Ramos (cell line): ENCODE data around the gene ATCAY.
"Not testable (repeated sequence)": the region's sequence is repeated elsewhere in the genome, so short reads cannot be mapped to it uniquely, and the experiment has no call there.

Source experiments
- in situ Hi-C: fragments of 300-500 bp; cut with MboI; formaldehyde crosslinking; loops from one replicate; pipeline ENCODE4 v1.14.3; 2022; ENCODE audit warnings: low sequenced_read_pairs; ENCODE audit not compliant: unreplicated experiment

ATCAY gene

GRCh38 chr19:3852614-3853254, 27.8 kb upstream of the ATCAY start:
- in situ Hi-C loops, result no loop called here

DNA sequence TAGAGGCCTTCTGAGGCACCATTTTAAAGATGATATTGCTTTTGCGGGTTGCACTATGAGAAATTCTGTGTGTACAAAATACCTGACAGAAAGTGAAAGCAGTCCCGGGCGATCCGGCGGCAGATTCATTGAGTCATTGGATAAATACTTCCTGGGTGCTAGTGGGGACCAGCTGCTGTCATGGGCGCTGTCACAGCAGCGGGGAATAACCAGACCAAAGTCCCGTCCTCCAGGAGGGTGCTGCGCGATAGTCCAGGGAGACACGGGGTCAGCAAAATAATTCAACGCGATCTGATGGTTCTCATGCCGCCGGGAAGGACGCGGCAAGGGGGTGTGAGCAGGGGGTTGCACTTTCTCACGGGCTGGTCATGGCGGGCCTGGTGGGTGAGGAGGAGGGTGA, 25.2 kb upstream of the ATCAY start:
- in situ Hi-C loops, result no loop called here

DNA sequence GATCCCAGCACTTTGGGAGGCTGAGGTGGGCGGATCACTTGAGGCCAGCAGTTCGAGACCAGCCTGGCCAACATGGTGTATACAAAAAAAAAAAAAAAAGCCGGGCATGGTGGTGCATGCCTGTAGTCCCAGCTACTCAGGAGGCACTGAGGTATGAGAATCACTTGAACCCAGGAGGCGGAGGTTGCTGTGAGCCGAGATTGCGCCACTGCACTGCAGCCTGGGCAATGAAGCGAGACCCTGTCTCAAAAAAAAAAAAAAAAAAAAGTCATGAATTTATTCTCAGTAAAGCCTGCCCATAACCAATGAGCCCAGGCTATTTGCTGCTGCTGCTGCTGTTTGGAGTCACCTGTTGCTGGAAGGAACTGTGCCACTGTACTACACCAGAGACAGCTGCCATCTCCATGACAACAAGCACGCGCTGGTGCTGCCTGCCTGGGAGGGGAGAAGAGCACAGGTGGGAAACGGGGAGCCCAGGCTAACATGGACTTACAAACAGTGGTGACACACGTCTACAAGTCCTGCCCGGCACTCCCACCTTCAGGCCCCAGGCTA, 23.0 kb upstream of the ATCAY start:
- in situ Hi-C loops, result no loop called here

GRCh38 chr19:3860499-3860898, 20.0 kb upstream of the ATCAY start:
- in situ Hi-C loops, result no loop called here

- in situ Hi-C loops, result no loop called here
These were observed 17.5 kb upstream of the ATCAY start for GRCh38 chr19:3862826-3863500.

GRCh38 chr19:3863648-3864047, 16.8 kb upstream of the ATCAY start:
- in situ Hi-C loops, result no loop called here

GRCh38 chr19:3866910-3867638, 13.4 kb upstream of the ATCAY start:
- in situ Hi-C loops, result no loop called here

DNA sequence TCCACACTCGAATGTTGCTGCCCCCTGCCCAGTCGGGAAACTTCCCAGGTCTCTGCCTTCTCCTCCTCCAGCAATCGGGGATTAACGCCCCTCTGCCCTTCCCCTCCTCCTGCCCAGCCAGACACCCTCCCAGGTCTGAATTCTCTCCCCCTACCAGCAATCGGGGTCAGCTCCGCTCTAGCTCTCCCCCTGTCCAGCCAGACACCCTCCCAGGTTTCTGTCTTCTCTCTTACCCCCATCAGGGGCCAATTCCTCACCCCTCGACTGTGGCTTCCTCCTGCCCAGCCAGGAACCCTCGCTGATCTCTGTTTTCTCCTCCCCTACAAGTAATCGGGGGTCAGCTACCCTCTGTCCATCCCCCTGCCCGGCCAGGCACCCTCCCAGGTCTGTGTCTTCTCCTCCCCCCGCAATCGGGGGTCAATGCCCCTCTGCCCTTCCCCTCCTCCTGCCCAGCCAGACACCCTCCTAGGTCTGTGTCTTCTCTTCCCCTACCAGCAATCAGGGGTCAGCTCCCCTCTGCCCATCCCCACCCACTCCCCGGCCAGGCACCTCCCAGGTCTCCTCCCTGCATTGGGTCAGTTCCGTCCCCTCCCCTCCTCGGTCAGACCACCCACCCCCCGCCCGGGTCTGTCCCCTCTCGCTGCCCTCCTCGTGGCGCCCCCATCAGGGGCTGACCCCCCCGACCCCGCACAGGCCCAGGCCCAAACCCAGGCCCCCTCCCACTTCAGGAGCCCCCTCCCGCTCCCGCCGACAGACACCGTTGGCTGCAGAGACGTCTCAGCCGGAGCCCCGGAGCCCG, 12.3 kb upstream of the ATCAY start:
- in situ Hi-C loops, result no loop called here

DNA sequence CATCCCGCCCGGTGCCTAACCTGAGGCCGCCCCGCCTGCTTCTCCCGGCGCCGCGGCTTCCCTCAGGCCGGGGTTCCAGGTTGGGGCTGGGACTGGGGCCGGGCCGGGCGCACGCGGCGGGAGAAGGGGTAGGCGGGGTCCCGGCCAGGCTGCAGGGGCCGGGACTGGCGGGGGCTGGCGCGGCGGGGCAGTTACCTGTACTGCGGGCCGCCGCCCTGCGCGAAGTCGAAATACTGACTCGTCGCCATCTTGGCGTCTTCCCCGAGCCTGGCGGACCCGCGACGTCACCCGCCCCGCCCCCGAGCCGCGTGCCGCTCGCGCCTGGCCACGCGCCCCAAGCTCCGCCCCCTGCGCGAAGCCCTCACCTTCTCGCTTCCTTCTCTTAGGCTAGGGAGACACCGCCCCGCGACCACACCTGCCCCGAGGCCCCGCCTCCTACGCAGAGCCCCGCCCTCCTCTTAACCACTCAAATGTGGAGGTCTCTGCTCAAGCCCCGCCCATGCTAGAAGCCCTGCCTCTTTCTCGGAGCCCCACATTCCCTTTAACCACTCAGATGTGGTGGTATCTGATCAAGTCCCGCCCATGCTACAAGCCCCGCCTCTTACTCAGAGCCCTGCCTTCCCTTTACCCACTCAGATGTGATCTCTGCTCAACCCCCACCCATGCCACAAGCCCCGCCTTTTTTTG, 11.6 kb upstream of the ATCAY start, which contains the start of gene ZFR2:
Gene ZFR2 (minus strand): TSS at position 269 of the 687 bp plus-strand sequence. CDS start 21 bp downstream, at position 248.
- in situ Hi-C loops, result no loop called here

GRCh38 chr19:3873151-3873550, 7.3 kb upstream of the ATCAY start:
- in situ Hi-C loops, result no loop called here

GRCh38 chr19:3874695-3875094, 5.8 kb upstream of the ATCAY start:
- in situ Hi-C loops, result not testable (repeated sequence)

DNA sequence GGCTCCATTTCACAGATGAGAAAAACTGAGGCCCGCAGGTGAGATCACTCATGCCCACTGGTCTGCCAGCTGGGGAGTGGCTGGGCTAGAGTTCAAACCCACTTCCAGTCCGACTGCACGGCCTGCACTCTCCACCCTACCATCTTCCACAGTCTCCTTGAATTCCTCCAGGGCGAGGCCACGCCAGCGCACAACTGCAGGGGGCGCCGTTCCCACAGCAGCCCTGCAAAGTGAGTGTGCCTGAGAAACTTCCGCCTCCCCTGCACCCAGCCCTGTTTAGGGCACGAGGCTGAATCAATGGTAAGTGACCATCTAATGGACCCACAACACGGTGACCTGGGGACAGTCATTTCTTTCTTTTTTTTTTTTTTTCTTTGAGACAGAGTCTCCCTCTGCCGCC, 829 bp upstream of the ATCAY start:
- in situ Hi-C loops, result no loop called here

- in situ Hi-C loops, result no loop called here
These were observed 971 bp downstream of the ATCAY start for GRCh38 chr19:3881272-3882040.

- in situ Hi-C loops, result no loop called here
These were observed 1.5 kb downstream of the ATCAY start for GRCh38 chr19:3882041-3882384.

GRCh38 chr19:3890591-3890990, 10.1 kb downstream of the ATCAY start:
- in situ Hi-C loops, result no loop called here

GRCh38 chr19:3893509-3894179, 13.2 kb downstream of the ATCAY start:
- in situ Hi-C loops, result no loop called here

DNA sequence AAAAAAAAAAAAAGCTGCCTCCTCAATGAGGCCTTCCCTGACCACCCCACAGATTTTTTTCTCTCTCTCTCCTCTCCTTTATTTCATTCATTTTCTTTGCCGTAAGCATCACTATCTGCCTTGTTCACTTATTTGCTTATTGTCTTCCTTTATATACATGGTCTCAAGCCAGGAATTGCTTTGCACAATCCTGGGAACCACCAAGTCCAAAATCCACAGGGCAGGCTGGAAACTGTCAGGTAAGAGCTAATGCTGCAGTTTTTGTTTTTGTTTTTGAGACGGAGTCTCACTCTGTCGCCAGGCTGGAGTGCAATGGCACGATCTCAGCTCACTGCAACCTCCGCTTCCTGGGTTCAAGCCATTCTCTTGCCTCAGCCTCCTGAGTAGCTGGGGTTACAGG, 14.5 kb downstream of the ATCAY start:
- in situ Hi-C loops, result not testable (repeated sequence)

GRCh38 chr19:3895788-3896187, 15.3 kb downstream of the ATCAY start:
- in situ Hi-C loops, result no loop called here

- in situ Hi-C loops, result no loop called here
These were observed 17.5 kb downstream of the ATCAY start for GRCh38 chr19:3897936-3898335.
